ENCODE measurements around the gene TAF10.

TAF10 gene

DNA sequence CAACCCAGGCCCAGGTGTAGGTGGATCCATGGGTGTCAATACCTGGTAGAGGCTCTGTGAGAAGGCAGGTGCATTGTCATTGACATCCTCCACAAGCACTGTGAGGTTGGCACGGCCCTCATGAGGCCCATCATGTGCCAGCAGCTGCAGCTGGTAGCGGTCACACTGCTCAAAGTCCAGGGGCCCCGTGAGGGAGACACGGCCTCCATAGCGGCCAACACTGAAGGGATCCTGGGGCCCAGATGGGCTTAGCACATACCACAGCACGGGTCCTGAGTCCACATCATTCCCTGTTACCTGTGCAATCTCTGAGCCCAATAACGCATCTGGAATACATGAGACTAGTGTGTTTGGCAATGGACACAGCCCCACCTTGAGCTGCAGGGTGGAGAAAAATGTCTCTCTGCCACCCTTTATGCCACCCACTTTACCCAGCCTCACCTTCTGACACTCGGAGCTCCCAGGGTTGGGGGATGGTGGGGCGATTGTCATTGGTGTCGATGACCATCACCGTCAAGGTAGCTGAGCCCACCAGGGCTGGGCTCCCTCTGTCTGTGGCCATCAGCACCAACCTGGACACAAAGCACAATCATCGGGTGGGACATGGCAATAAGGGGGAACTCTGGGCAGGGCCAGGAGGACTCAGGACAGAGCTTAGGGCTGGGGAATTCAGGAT, 13.3 kb upstream of the TAF10 start:
- CTCF ChIA-PET, result interaction anchor here (0.6 to 1.3 kb wide), 2 partner anchors 12 to 113 kb away, joined by 3 to 4 read pairs; no protein-coding TSS in a partner anchor

DNA sequence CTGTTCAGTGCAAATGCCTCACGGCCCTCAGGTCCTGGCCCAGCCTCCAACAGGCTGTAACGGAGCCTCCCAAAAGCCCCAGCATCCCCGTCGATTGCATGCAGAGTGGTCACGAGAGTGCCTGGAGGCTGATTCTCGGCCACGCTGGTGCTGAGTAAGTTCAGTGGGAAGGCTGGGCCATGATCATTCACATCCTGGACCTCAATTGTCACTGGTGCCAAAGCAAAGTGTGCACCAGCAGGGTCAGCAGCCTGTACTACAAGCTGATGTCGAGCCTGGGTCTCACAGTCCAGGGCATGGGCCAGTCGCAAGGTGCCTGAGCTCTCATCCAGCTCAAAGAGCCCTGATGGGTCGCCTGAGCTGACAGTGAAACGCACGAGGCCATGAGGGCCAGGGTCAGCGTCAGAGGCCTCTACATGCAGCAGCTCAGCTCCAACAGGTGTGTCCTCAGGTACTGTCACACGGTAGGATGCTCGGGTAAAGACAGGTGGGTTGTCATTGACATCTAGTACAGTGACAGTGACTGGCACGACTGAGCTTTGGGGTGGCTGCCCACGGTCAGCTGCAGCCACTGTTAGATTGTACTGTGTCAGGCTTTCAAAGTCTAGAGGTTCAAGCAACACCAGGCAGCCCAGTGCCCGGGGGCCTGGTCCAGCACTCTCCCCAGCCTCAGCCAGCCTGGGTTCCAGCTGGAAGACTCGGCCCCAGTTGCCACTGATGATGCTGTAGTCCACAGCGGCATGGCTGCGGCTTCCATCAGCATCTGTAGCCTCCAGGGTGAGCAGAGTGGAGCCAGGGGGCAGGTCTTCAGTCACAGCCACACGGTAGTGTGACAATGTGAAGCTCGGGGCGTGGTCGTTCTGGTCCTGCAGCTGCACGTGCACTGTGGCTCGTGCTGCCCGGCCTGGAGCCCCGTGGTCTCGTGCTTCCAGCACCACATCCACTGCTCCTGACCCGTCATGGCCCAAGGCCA, 11.7 kb upstream of the TAF10 start:
- Mint-ChIP-seq H3K9me3 (no peaks in the 10 kb centered on the region), H3K4me1 (peaks cover 22% of the 10 kb centered on the region), H3K36me3 (no peaks in the 10 kb centered on the region), H3K27ac (no peak overlapping the region), H3K4me3 (no peak overlapping the region), H3K27me3 (no peaks in the 10 kb centered on the region)
- no peak for DNase-seq
- CTCF ChIA-PET, result interaction anchor here (0.8 to 1.3 kb wide), 3 partner anchors 11 to 134 kb away, joined by 3 to 4 read pairs (median 4); no protein-coding TSS in a partner anchor

More for the DNA sequence above, 13.3 kb upstream of the TAF10 start:
- Mint-ChIP-seq H3K27ac (no peak overlapping the region), H3K9me3 (no peaks in the 10 kb centered on the region), H3K36me3 (no peaks in the 10 kb centered on the region), H3K27me3 (no peaks in the 10 kb centered on the region), H3K4me3 (no peak overlapping the region), H3K4me1 (peaks cover 24% of the 10 kb centered on the region)
- DNase-seq, result no peak

DNA sequence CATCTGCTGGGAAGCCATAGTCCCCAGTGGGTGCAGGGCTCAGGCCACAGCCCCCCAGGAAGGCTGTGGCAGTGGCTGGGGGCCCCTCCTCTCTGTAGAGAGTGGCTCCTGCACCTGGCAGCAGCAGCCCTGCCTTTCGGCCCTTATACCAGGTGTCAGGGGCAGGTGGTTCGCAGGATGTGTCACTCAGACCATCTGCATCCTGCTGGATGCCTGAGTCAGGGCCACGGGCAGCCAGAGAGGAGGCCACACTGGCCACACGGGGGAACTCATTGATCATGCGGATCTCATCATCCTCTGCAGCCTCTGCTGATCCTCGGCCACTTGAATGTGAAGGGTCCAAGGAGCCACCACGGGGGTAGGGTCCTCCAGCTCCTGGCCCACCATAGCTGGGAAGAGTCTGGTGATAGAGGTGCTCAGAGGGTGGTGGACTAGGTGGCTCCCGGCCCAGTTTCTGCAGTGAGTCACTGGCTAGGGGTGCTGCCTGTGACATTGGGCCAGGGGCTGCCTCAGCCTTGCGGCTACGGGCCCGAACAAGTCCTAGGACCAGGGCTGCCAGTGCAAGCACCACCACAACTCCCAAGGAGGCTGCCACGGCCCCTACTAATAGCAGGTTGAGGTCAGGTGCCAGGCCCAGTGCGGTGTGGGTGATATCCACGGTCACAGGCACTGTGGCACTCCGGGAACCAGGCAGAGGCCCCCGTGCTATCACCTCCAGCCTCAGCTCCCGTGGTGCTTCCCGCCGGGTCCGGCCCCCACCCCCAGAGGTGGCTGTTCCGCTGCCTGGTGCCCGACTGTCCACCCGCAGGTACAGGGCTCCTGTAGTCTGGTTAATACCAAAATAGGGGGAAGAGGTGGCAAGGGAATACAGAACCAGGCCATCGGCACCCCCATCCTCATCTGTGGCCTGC, 10.5 kb upstream of the TAF10 start:
- CTCF ChIA-PET, result interaction anchor here (0.8 to 2.1 kb wide), 4 partner anchors 10 to 61 kb away, joined by 3 to 14 read pairs (median 6); partner anchors contain the start of genes MRPL17 and TAF10
- DNase-seq, result no peak
- Mint-ChIP-seq H3K4me3 (no peak overlapping the region), H3K27me3 (no peaks in the 10 kb centered on the region), H3K36me3 (no peaks in the 10 kb centered on the region), H3K9me3 (no peaks in the 10 kb centered on the region), H3K4me1 (peaks cover 13% of the 10 kb centered on the region), H3K27ac (no peak overlapping the region)

DNA sequence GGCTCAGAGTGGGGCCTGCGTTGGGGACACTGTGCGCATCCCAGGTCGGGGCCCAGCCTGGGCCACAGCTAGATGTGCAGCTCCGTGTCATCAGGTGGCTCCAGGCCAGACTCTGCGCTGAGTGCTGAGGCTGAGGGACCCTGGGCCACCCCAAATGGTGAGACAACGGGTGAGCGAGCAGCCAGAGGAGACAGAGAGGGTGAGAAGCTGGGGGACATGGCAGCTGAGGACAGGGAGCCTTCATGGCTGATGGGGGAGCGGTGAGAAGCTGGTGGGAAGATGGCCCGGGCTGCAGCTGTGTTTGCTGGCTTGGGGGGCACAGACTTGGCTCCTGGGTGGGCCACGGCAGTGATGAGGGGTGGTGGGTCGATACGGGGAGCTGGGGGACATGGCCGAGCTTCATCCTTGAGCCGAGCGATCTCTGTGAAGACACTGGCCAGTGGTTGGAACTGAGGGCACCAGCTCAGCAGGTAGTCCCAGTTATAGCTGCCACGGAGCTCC, 9.7 kb upstream of the TAF10 start:
- Mint-ChIP-seq H3K27ac (peak overlapping the region; percentile 69), H3K4me3 (no peak overlapping the region), H3K9me3 (no peaks in the 10 kb centered on the region), H3K27me3 (no peaks in the 10 kb centered on the region), H3K36me3 (peaks cover 2% of the 10 kb centered on the region), H3K4me1 (peaks cover 5% of the 10 kb centered on the region)
- no peak for DNase-seq
- CTCF ChIA-PET, result interaction anchor here (0.8 to 2.1 kb wide), 4 partner anchors 9 to 62 kb away, joined by 3 to 14 read pairs (median 6); partner anchors contain the start of genes MRPL17 and TAF10

DNA sequence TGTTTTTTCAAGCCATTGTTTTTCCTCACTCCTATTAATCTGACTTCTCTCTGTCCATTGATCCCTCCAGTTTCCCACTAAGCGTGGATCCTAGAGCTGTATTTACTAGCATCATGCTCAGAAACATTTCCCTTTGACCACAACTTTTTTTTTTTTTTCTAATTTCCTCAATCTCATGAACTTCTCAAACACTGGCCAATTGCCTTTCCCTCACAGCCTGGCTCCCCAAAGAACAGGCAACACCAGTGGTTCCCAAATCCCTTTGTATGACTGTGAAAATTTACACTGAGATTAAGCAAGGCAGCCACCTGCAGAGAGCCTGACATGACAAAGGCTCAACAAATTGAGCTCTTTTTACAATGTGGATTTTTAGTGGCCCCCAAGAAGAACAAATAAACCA, 8.6 kb upstream of the TAF10 start:
- CTCF ChIA-PET, result interaction anchor here (1.2 to 2.1 kb wide), 4 partner anchors 8 to 63 kb away, joined by 3 to 14 read pairs (median 6); partner anchors contain the start of genes MRPL17 and TAF10
- Mint-ChIP-seq H3K36me3 (peaks cover 11% of the 10 kb centered on the region), H3K27ac (no peak overlapping the region), H3K9me3 (no peaks in the 10 kb centered on the region), H3K27me3 (no peaks in the 10 kb centered on the region), H3K4me1 (no peaks in the 10 kb centered on the region), H3K4me3 (no peak overlapping the region)
- no peak for DNase-seq

DNA sequence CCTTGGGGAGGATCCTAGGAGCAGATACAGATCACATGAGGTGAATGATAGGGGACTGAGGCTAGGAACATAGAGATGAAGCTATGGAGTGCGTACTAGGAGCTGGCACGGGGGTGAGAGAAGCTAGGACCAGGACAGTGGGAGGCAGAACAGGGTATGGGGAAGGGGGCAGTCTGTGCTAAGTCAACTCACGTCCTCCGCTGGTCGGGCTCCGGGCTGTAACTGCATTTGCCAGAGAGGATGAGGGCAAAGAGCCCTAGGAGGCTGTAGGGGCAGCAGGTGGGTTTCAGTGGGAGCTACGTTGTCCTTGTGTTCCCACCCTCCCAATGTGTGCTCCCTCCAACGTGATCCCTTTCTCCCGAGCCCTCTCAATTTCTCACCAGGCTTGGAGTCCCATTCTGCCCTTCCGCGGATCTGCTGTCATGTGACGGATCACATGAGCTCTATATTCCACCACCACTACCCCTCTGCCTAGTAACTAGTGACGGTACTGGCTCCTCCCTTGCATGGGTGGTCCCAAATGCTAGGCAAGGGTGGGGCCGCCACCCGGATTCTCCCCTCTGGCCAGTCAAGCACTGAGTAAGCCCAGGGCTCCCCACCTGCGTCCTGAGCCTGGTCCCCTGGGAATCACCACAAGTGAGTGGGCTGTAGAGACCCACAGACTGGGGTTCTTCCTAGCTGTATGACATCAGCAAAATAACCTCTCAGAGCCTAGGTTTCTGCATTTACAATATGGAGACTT, 7.2 kb upstream of the TAF10 start, which contains the start of gene TPP1:
TPP1 (minus strand) TSS at position 419 of the 742 bp plus-strand sequence; CDS start at position 397, 22 bp downstream.
- H3K27me3 Mint-ChIP-seq, result no peaks in the 10 kb centered on the region
- H3K9me3 Mint-ChIP-seq, result no peaks in the 10 kb centered on the region
- CTCF ChIA-PET, result interaction anchor here (0.9 to 2.5 kb wide), 9 partner anchors 9 to 137 kb away, joined by 4 to 30 read pairs (median 7); partner anchors contain the start of genes ILK and MRPL17
- DNase-seq, result peak; percentile 94
- no peak within 1 kb of the TSS for H3K27ac Mint-ChIP-seq
- H3K36me3 Mint-ChIP-seq, result peaks cover 21% of the 10 kb centered on the region
- H3K4me3 Mint-ChIP-seq, result no peak within 1 kb of the TSS
- H3K4me1 Mint-ChIP-seq, result no peaks in the 10 kb centered on the region

DNA sequence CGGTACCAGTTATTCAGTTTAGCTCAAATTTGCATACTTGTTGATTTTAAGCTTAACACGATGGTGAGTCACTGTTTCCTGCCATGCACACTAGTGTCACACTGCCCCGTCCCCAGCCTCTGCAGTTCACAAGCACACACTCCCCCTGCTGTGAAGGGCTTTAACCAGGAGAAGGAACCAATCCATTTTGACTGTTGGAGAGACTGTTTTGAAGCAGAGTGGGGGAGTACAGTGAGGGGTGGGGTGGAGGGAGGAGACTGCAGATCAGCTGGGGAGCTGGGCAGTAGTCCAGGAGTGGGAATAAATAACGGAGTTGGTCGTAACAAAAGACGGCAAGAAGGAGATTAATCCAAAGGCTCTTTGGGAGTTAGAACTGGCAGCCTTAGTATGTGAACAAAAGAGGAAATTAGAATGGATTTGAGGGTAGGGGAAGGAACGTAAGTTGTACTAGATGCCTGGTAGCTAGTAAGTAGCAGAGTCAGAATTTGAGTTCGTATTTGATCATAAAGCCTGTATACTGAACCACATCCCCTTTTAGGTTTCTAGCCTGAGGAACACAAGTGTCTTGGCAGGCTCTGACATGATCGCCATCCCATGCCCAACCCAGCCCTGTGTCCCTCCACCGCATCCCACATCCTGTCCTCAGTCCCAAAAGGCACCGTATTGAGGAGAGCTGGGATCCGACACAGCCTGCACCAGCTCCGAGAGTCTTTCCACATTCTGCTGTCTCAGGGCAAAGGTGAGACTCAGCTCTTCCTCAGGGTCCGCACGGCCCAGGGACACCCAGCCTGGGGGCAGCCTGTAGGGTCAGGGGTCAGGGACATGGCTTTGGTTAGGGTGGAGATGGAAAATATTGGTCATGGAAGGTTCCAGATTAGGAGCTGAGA, 6.3 kb upstream of the TAF10 start:
- Mint-ChIP-seq H3K4me3 (no peak overlapping the region), H3K9me3 (no peaks in the 10 kb centered on the region), H3K27ac (no peak overlapping the region), H3K36me3 (peaks cover 21% of the 10 kb centered on the region), H3K27me3 (no peaks in the 10 kb centered on the region), H3K4me1 (no peaks in the 10 kb centered on the region)
- DNase-seq, result peak; percentile 70
- CTCF ChIA-PET, result interaction anchor here (0.8 to 2.5 kb wide), 14 partner anchors 9 to 239 kb away, joined by 3 to 30 read pairs (median 6); partner anchors contain the start of genes ILK and MRPL17

DNA sequence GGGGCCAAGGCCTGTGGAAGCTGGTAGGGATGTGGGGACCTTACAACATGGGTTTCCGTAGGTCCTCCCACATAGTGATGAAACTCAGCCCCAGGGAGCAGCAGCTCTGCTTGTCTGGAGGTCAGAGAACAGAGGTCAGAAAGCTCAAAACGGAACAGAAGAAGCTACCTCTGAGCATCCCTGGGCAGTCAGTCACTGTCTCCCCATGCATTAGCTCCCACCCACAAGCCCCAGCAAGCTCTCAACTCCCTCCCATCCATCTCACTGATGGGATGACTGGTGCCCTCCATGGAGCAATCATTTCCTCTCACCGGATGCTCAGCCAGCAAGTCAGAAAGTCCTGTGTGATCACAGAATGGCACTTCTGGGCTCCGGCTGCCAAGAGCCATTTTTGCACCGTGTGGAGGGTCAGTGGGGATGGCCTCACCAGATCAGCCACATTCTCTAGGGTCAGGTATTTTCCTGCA, 5.3 kb upstream of the TAF10 start:
- H3K9me3 Mint-ChIP-seq, result no peaks in the 10 kb centered on the region
- no peaks in the 10 kb centered on the region for H3K4me1 Mint-ChIP-seq
- peaks cover 21% of the 10 kb centered on the region for H3K36me3 Mint-ChIP-seq
- H3K27me3 Mint-ChIP-seq, result no peaks in the 10 kb centered on the region
- no peak overlapping the region for H3K4me3 Mint-ChIP-seq
- no peak for DNase-seq
- peak overlapping the region; percentile 29 for H3K27ac Mint-ChIP-seq
- CTCF ChIA-PET, result interaction anchor here (0.8 to 2.5 kb wide), 11 partner anchors 11 to 238 kb away, joined by 3 to 30 read pairs (median 6); partner anchors contain the start of genes ILK and MRPL17

DNA sequence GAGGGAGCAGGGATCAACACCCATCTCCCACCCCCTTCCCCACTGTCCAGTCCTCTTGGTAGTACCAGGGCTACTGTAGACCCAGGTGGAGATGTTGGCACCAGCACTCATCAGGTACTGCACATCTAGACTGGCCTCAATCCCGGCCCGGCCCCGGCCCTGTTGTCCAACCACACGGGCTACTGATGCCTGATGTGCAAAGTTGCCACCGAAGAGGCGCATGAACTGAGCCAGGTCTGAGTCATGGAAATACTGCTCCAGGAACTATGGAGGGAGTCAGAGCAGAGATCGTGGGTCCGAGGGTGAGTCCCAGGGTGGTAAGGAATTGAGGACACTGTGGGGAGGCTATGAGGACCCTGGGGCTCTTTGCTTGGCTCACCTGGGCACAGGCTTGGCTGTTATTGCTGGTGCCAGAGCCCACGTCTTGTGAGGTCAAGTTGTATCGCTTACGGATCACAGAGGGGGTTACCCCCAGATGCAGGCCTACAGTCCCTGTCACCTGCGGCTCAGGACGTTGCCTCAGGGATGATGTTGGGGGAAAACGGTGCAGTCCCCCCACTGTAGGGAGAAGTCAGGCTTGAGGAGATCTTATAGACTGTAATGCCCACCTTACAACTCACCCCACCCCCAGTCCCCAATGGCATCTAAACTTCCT, 4.7 kb upstream of the TAF10 start:
- Mint-ChIP-seq H3K4me1 (no peaks in the 10 kb centered on the region), H3K4me3 (no peak overlapping the region), H3K9me3 (no peaks in the 10 kb centered on the region), H3K27me3 (no peaks in the 10 kb centered on the region), H3K36me3 (peaks cover 21% of the 10 kb centered on the region), H3K27ac (no peak overlapping the region)
- no peak for DNase-seq
- CTCF ChIA-PET, result interaction anchor here (1.1 to 1.7 kb wide), 3 partner anchors 55 to 71 kb away, joined by 3 to 8 read pairs (median 3); partner anchors contain the start of gene MRPL17

DNA sequence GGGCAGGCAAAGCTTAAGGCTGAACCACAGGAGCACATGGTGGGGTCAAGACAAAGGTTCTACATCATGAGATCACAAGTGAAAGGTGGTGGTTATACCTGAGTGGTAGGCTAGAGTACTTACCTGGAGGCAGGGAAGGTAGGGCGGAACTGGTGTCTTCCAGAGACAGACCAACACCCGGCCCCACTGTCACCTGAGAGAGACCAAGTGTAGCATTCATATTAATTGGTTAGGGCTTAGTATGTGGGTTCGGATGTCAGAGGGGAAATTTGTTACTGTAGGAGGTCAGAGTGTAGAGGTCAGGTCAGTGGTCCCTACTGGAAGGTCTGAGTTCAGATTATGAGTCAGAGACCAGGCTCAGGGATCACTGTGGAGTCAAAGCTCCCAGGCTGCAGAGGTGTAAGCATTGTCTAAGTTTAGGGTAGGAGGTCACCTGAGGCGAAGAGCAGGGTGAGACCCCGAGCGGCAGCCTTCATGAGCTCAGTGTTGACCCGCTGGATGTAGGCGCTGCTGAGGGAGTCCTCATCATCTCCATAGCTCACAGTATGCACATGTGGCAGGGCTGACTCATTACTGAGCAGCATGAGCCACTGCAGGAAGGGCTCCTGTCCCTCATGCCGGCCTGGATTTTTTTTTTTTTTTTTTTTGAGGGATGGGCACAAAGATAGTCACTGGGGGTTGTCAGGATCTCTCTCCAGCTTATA, 4.0 kb upstream of the TAF10 start:
- no peak for DNase-seq
- no peaks in the 10 kb centered on the region for H3K27me3 Mint-ChIP-seq
- no peak overlapping the region for H3K4me3 Mint-ChIP-seq
- CTCF ChIA-PET, result interaction anchor here (1.7 kb wide), 1 partner anchor 67 kb away, joined by 8 read pairs; the partner anchor contains the start of gene MRPL17
- H3K36me3 Mint-ChIP-seq, result peaks cover 27% of the 10 kb centered on the region
- H3K4me1 Mint-ChIP-seq, result peaks cover 5% of the 10 kb centered on the region
- no peak overlapping the region for H3K27ac Mint-ChIP-seq
- no peaks in the 10 kb centered on the region for H3K9me3 Mint-ChIP-seq

DNA sequence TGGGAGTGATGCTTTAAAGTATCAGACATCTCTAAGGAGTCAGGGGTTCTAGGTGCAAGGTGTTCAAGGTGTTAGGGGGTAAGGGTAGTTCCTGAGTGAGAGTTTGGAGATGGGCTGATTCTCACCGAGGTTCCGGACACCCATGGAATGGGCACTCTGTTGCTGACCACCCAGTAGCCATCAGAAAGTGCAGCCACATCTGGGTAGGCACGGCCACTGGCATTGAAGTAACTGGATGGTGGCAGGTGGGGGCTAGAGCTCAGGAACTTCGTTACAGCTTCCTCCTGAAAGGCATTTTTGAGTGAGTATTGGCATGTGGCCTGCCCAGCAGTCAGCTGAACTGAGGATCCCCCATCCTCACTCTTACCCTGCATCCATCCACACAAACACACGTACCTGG, 3.0 kb upstream of the TAF10 start:
- no peak overlapping the region for H3K4me3 Mint-ChIP-seq
- H3K9me3 Mint-ChIP-seq, result no peaks in the 10 kb centered on the region
- CTCF ChIA-PET, result no interaction called here
- peaks cover 15% of the 10 kb centered on the region for H3K4me1 Mint-ChIP-seq
- H3K27ac Mint-ChIP-seq, result no peak overlapping the region
- H3K36me3 Mint-ChIP-seq, result peaks cover 37% of the 10 kb centered on the region
- peak; percentile 19 for DNase-seq
- H3K27me3 Mint-ChIP-seq, result no peaks in the 10 kb centered on the region

Data from activated naive CD4-positive, alpha-beta T cell treated with anti-CD3 and anti-CD28 coated beads, Interleukin-2, amount 10 ng/mL, durations not matched to agents 7 days and 5 days (primary cell).